Fibroblast of lung (primary cell): ENCODE data around the gene ADD3. TPM values are rescaled to one million over a fixed set of nuclear protein-coding genes. Genes with fewer than 3 reads are reported as not detected.

Source experiments
- DNase-seq, 2 donors: peaks; one replicate each; pipeline versions ENCODE4 v3.0.0 to v3.0.0-alpha.2; 2010; ENCODE audit warnings: low read depth in 2 of 2
- H2AFZ ChIP-seq: 2 replicates; pipeline ENCODE4 v1.5.1; 2012; ENCODE audit warnings: low read length, control low read depth, inconsistent platforms
- H3K27ac ChIP-seq: 2 replicates; pipeline ENCODE4 v1.5.1; 2011; ENCODE audit warnings: low read length, control low read depth; ENCODE audit not compliant: insufficient read depth
- H3K27me3 ChIP-seq: 2 replicates; pipeline ENCODE4 v1.5.1; 2011; ENCODE audit warnings: mild to moderate bottlenecking, low read length; ENCODE audit not compliant: control insufficient read depth, insufficient read depth
- H3K36me3 ChIP-seq: 2 replicates; pipeline ENCODE4 v1.5.1; 2011; ENCODE audit warnings: low read length; ENCODE audit not compliant: control insufficient read depth, insufficient read depth
- H3K4me1 ChIP-seq: 2 replicates; pipeline ENCODE4 v1.5.1; 2011; ENCODE audit warnings: low read length; ENCODE audit not compliant: control insufficient read depth, insufficient read depth; ENCODE audit errors: extremely low read depth
- H3K4me2 ChIP-seq: 2 replicates; pipeline ENCODE4 v1.5.1; 2011; ENCODE audit warnings: low read length, control low read depth; ENCODE audit not compliant: insufficient read depth; ENCODE audit errors: extremely low read depth
- H3K4me3 ChIP-seq, 4 experiments: fragments of 200-600 bp in 1 of 4; sonication (generic) in 1 of 4; replicated peaks in 1 of 4; 2 replicates each; pipeline ENCODE4 v1.5.1; 2011 to 2016; ENCODE audit warnings: low read length in 4 of 4, low read depth in 3 of 4, mild to moderate bottlenecking in 3 of 4, control low read depth in 2 of 4, inconsistent platforms in 1 of 4, mixed read lengths in 1 of 4; ENCODE audit not compliant: insufficient read depth in 1 of 4; ENCODE audit errors: control extremely low read depth in 1 of 4
- H3K79me2 ChIP-seq: 2 replicates; pipeline ENCODE4 v1.5.1; 2012; ENCODE audit warnings: mild to moderate bottlenecking, low read length, inconsistent platforms; ENCODE audit not compliant: control insufficient read depth, insufficient read depth
- H3K9ac ChIP-seq: 2 replicates; pipeline ENCODE4 v1.5.1; 2011; ENCODE audit warnings: mild to moderate bottlenecking, low read length, control low read depth; ENCODE audit not compliant: insufficient read depth
- H3K9me3 ChIP-seq: 2 replicates; pipeline ENCODE4 v1.5.1; 2012; ENCODE audit warnings: low read depth, low read length; ENCODE audit not compliant: control insufficient read depth, insufficient read depth
- H4K20me1 ChIP-seq: 2 replicates; pipeline ENCODE4 v1.5.1; 2011; ENCODE audit warnings: low read length; ENCODE audit not compliant: control insufficient read depth, insufficient read depth; ENCODE audit errors: extremely low read depth
- EZH2 ChIP-seq: IDR thresholded peaks from 2 replicates; pipeline ENCODE4 v1.5.1; 2012; ENCODE audit warnings: low read length, control low read depth, mild to moderate bottlenecking; ENCODE audit errors: missing control alignments
- polyA plus RNA-seq, 2 donors: library from polyadenylated mRNA; depleted of rRNA in 1 of 2; stranded (reverse) in 1 of 2; unstranded in 1 of 2; fragments of >200 nt; gene quantifications; 2 replicates each; pipeline ENCODE4 v1.2.1, GENCODE V29; 2011 to 2012; ENCODE audit warnings: missing spikeins in 1 of 2
- total RNA-seq: library from RNA; depleted of rRNA; stranded (reverse); fragments of >200 nt; gene quantifications from 2 replicates; pipeline ENCODE4 v1.2.1, GENCODE V29; 2014
- TF ChIP-seq, protein P1 (sequence below), 2 donors: IDR thresholded peaks in 1 of 2; conservative IDR thresholded peaks in 1 of 2; 1 replicate in 1 of 2; 2 replicates in 1 of 2; pipeline ENCODE4 v1.5.1; 2011 to 2012; ENCODE audit warnings: low read length in 2 of 2, control low read depth in 1 of 2, inconsistent platforms in 1 of 2, low read depth in 1 of 2, mild to moderate bottlenecking in 1 of 2

ADD3 gene
- total and polyA plus RNA-seq, 2 donors (not counting 1 experiment from before 2014, with no cell fraction given), result 93.0 to 416 TPM

- Histone ChIP-seq H3K4me2 (no peak overlapping the region), H3K9me3 (no peaks in the 10 kb centered on the region), H3K36me3 (no peaks in the 10 kb centered on the region), H3K79me2 (no peaks in the 10 kb centered on the region), H3K9ac (no peak overlapping the region), H3K27me3 (peaks cover 4% of the 10 kb centered on the region), H3K4me3 (no peak overlapping the region), H3K27ac (no peak overlapping the region), H2AFZ (no peak overlapping the region), H4K20me1 (no peaks in the 10 kb centered on the region), H3K4me1 (no peaks in the 10 kb centered on the region)
- no peak for DNase-seq
- TF ChIP-seq EZH2, result no peak
- TF ChIP-seq, protein P1, sequence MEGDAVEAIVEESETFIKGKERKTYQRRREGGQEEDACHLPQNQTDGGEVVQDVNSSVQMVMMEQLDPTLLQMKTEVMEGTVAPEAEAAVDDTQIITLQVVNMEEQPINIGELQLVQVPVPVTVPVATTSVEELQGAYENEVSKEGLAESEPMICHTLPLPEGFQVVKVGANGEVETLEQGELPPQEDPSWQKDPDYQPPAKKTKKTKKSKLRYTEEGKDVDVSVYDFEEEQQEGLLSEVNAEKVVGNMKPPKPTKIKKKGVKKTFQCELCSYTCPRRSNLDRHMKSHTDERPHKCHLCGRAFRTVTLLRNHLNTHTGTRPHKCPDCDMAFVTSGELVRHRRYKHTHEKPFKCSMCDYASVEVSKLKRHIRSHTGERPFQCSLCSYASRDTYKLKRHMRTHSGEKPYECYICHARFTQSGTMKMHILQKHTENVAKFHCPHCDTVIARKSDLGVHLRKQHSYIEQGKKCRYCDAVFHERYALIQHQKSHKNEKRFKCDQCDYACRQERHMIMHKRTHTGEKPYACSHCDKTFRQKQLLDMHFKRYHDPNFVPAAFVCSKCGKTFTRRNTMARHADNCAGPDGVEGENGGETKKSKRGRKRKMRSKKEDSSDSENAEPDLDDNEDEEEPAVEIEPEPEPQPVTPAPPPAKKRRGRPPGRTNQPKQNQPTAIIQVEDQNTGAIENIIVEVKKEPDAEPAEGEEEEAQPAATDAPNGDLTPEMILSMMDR (conservative IDR thresholded peaks at IDR 0.05 in 1 of 2, IDR thresholded peaks at IDR 0.05 in 1 of 2; ENCODE audit: low read depth in 1 of 2, low read length in 2 of 2), result no peak
Observed at GRCh38 chr10:110150981-110151380, 143.2 kb downstream of the ADD3 start.

- TF ChIP-seq EZH2, result no peak
- TF ChIP-seq, protein P1 (conservative IDR thresholded peaks at IDR 0.05 in 1 of 2, IDR thresholded peaks at IDR 0.05 in 1 of 2; ENCODE audit: low read depth in 1 of 2, low read length in 2 of 2), result no peak
- Histone ChIP-seq H3K27ac (no peak overlapping the region), H3K9me3 (no peaks in the 10 kb centered on the region), H3K36me3 (no peaks in the 10 kb centered on the region), H3K9ac (no peak overlapping the region), H3K27me3 (peaks cover 4% of the 10 kb centered on the region), H3K4me3 (no peak overlapping the region), H3K4me2 (no peak overlapping the region), H3K4me1 (no peaks in the 10 kb centered on the region), H2AFZ (no peak overlapping the region), H3K79me2 (no peaks in the 10 kb centered on the region), H4K20me1 (no peaks in the 10 kb centered on the region)
- no peak for DNase-seq
Observed at GRCh38 chr10:110151467-110151866, 143.7 kb downstream of the ADD3 start.

DNA sequence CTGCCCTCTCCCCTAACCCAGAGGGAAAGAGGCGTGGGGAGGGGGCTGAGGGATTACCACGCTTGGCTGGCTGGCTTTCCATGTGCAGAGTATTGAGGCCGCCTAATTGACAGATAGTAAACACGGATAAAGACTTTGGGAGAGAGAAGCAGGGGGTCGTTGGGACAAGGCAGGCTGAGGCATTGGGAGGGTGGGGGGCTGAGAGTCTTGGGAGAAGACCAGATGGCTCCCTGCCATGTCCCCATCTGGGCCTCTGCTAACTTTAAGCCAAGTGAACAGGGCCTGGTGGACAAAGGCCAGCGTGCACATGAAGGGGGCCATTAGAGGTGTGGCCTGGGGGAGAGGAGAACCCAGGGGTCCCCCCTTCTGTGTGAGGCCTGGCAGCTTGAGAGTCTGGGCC, 144.2 kb downstream of the ADD3 start:
- H3K4me3 ChIP-seq, result no peak overlapping the region
- H3K9ac ChIP-seq, result no peak overlapping the region
- no peak overlapping the region for H2AFZ ChIP-seq
- no peak overlapping the region for H3K4me2 ChIP-seq
- DNase-seq, result no peak
- peaks cover 4% of the 10 kb centered on the region for H3K27me3 ChIP-seq
- H3K36me3 ChIP-seq, result no peaks in the 10 kb centered on the region
- TF ChIP-seq EZH2, result no peak
- TF ChIP-seq, protein P1 (conservative IDR thresholded peaks at IDR 0.05 in 1 of 2, IDR thresholded peaks at IDR 0.05 in 1 of 2; ENCODE audit: low read depth in 1 of 2, low read length in 2 of 2), result no peak
- no peaks in the 10 kb centered on the region for H3K4me1 ChIP-seq
- H3K9me3 ChIP-seq, result no peaks in the 10 kb centered on the region
- no peak overlapping the region for H3K27ac ChIP-seq
- no peaks in the 10 kb centered on the region for H4K20me1 ChIP-seq
- no peaks in the 10 kb centered on the region for H3K79me2 ChIP-seq
